ENCODE results near the gene GPX3. TPM values are rescaled to one million over a fixed set of nuclear protein-coding genes. Genes with fewer than 3 reads are reported as not detected.

GPX3 gene, protein sequence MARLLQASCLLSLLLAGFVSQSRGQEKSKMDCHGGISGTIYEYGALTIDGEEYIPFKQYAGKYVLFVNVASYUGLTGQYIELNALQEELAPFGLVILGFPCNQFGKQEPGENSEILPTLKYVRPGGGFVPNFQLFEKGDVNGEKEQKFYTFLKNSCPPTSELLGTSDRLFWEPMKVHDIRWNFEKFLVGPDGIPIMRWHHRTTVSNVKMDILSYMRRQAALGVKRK
- 1.7 TPM for polyA plus RNA-seq (2013, experiment 1 of 2; ENCODE audit: insufficient read length)
- polyA plus RNA-seq (2013, experiment 2 of 2; ENCODE audit: insufficient read length): 1.8 TPM

DNA sequence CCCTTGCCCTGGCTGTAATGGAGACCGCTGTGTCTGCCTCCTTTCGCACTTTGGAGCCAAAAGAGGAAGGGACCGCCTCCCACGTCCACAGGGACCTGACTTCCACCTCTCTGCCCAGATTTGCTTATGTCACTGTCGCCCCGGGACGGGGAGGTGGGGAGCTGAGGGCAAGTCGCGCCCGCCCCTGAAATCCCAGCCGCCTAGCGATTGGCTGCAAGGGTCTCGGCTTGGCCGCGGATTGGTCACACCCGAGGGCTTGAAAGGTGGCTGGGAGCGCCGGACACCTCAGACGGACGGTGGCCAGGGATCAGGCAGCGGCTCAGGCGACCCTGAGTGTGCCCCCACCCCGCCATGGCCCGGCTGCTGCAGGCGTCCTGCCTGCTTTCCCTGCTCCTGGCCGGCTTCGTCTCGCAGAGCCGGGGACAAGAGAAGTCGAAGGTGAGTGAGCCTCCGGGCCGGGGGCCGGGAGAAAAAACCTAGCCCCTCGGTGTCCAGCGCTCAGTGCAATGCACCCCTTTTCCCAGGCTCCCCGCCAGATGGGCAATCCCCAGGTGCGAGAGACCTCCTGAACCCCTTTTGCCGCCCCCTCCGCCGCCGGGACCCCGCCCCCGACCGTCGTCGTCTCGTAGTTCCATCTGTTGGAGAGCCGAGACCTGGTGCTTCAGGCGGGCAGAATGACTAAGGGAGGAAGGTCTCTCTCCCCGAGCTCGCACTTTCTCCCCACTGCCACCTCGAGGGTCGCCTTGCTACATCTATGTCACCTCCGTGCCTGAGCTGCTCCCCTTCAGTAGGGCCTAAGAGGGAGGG, at the start of gene GPX3:
TSS of gene GPX3 (plus strand) at position 288 of the 807 bp plus-strand sequence. CDS start at position 352, 64 bp downstream.
- DNase-seq: peak; percentile 29

DNA sequence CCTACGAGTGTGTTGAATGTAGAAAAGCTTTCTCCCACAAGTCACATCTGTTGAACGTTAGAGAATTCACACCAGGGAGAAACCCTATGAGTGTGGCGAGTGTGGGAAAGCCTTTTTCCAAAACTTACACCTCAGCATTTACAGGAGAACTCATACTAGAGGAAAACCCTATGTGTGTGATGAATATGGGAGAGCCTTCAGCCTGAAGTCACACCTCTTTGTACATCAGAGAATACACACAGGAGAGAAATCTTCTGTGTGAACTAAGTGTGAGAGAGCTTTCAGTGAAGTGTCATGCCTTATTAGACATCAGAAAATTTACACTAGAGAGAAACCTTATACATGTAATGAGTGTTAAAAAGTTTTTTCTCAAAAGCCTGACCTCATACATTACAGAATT, 41.8 kb upstream of the GPX3 start:
- DNase-seq: no peak

DNA sequence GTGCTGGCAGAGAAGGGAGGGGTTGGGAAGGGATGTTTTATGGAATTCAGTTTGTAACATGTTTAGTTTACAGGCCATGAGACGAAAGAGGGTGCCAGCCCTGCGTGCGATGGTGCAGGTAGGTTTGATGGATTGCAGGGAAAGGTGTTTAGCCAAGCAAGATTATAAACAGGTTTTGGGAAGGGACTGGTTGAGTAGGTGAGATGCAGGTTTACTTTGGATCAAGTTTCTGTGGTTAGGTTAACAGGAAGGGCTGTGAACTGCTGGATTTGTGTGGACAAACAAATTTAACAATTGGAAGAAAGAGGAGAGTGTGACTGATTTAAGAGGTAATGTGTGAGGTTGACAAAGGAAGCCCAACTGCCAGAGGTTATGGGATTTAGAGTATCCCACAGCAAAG, 32.6 kb upstream of the GPX3 start:
- no peak for DNase-seq

DNA sequence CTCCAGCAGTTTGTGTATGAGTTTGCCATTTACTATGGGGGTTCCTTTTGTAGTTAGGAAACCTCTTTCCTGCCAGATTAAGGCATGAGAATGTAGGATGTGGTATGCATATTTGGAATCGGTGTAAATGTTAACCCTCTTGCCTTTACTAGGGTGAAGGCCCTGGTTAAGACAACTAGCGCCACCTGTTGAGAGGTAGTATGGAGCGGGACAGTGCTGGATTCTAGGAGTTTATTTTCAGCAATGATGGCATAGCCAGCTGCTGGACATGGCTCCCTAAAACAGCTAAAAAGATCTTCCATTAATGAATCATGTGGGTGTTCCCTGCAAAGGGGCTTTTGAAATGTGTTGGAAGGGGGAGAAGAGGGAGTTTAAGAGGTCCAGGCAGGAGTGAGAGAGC, 30.7 kb upstream of the GPX3 start:
- no peak for DNase-seq

DNA sequence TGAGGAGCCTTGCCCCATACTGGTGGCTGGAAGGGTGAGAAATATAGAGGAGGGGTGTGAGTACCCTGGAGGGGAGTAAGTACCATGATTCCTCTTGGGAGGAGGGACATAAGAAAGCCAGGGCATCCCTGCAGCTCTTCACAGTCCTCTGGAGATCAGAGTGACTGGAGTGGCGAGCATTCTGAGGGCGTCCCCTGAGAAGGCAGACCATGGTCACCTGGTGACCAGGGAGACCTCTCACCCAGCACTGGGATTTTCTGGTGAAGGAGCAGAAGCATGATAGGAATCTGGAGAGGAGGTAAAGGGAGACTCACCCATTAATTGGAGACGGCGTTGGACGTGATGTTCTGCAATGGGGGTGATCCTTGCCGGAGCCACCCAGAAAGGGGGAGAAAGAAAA, 27.7 kb upstream of the GPX3 start:
- no peak for DNase-seq

DNA sequence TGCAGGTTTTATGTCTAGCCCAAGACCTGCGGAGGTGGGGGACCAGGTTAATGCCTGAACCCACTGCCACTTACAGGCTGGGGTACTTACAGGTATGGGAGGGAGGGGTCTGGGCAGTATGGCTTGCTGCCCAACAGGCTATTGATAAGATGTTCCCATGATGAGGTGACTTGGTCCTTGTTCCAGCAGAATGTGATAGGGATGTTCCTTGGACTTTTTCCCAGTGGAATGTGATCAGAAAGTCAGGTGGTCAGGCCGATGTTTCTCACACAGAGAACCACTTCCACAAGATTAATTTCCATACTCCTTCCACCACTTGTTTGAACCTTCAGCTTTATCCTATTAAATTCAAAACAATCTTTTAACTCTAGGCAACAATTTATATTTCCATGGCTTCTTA, 27.0 kb upstream of the GPX3 start:
- no peak for DNase-seq

DNA sequence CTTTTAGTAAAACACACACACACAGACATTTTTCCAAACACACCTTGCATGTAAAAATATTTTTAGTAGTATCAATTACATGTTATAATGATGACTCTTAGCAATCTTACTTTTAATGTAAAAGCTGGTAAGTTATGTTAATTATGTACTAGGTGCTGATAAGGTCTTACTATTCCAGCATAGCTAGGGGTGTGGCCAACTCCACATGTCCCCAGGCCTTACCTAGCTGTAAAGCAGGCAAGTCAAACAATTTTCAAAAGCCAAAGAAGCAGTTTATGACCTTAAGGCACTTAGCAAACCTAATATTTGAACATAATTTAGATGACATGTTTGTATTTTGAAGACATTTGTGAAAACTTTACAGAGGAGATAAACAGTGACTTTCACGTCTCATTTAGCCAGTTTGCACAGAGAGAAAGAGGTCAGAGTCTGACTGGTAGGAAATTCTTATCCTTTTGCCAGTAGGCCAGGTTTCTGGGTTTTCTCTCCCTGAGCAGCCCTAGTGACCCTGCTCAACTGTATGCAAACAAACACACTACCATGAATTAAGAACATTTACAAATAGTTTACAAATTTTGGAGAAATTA, 26.5 kb upstream of the GPX3 start:
- DNase-seq: no peak

DNA sequence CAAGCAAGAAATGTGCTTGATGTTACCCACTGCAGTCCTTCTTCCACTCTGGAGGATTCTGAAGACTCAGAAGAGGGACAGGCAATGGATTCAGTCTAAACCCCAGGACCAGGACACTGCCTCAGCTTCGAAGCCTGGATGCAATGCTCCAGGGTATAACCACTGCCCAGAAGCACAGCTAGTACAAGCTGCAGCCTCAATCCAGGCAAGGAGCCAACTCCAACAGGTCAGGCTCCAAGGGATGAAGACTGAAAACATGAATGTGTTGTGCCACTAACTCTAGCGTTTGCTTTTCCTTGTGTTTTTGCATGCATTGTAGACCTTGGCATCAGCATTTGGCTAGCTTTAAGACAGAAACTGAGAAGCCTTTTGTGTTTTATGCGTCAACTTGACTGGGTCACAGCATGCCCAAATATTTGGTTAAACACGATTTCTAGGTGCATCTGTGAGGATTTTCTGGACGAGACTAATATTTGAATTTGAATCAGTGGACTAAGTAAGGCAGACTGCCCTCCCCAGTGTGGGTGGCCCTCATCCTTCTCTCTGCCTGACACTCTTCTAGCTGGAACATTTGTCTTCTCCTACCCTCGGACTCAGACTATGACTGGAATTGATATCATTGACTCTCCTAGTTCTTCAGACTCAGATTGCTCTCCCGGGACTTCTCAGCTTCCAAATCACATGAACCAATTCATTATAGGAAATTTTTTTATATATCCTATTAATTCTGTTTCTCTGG, 20.5 kb upstream of the GPX3 start:
- DNase-seq: no peak

DNA sequence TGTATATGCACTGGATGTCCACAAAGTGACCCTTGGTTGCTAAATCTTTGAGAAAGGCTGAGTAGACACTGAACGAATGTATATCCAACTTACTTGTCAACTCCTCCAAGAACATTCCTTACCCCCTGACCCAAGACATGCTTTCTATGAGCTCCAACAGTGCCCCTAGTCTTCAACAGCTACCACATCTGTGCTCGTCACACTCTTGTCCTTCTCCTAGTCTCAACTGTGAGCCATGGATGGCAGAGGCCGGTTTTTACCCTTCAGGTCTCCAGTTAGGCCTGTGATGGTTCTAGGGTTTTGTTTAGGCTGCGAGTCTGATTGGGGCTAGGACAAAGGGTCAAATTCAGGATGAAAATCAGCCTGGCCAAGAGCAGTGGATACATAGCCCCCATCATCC, 19.0 kb upstream of the GPX3 start:
- no peak for DNase-seq

DNA sequence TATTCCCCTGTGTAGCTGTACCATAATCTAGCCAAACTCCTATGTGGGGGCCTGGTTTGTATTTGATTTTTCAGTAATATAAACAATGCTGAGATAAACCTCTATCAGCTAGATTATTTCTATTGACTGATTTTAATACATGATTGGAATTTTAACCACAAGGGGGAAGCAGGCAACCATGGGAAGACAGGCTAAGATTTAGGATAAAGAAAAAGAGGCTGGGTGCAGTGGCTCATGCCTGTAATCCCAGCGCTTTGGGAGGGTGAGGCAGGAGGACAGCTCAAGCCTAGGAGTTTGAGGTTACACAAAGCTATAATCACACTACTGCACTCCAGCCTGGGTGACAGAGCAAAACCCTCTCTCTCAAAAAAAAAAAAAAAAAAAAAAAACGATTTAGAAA, 18.1 kb upstream of the GPX3 start:
- DNase-seq: peak; percentile 22

DNA sequence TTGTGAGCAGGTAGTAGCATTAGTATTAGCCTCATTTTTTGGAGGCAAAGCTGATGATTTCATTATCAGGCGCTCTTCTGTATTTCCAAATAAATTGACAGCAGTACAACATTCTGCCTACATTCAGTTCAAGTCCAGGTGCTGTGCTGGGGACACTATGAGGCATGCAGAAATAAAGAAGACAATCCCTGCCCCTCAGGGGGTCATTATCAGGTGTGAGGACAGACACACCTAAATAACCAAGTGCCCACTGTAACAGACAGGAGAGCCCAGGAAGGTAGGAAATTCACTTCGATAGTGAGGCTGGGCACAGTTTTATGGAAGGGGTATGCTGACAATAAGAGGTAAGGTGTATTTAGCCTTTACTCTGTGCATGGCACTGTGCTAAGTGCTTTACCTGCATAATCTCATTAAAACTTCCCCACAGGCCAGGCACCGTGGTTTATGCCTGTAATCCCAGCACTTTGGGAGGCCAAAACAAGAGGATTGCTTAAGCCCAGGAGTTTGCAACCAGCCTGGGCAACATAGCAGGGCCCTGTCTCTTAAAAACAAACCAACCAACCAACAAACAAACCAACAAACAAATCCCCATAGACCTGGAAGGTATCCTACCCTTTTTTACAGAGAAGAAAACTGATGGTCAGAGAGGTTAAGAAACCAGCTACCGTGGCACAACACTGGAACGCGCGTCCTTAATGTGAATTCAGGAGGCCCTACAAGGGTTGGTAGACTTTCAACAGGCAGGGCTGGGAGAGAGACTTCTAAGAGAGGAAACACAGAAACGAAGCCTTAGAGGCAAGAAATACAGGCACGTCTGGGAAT, 17.5 kb upstream of the GPX3 start:
- no peak for DNase-seq

DNA sequence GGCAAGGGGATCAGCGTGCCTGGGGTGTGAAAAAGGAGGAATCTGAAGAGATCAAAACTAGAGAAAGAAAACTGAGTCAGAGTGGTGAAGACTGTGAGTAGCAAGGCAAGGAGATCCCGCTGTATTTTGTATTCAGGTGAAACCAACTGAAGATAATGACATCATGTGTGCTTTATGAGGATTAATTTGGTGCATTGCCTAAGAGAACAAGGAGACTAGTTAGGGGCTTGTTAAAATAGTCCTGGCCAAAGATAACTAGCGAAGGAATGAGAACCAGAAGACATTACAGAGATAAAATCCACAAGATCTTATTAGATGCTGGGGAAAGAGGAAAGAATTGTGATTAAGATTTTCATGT, 16.9 kb upstream of the GPX3 start:
- no peak for DNase-seq

DNA sequence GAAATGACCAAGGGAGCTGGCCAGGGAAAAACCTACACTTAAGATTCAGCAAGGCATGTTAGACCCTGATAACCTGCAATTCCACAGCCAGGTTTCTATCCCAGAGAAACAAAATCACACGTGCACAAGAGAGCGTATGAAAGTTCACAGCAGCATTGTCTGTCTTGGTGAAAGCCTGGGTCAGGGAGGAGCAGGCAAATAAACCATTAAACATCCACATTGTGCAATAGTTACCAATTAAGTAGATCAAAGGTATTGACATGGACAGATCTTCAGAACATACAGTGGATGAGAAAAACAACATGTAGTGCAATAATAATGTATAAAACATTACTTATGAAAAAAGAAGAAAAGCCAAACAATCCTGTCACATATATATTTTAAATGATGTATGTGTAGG, 15.9 kb upstream of the GPX3 start:
- no peak for DNase-seq

DNA sequence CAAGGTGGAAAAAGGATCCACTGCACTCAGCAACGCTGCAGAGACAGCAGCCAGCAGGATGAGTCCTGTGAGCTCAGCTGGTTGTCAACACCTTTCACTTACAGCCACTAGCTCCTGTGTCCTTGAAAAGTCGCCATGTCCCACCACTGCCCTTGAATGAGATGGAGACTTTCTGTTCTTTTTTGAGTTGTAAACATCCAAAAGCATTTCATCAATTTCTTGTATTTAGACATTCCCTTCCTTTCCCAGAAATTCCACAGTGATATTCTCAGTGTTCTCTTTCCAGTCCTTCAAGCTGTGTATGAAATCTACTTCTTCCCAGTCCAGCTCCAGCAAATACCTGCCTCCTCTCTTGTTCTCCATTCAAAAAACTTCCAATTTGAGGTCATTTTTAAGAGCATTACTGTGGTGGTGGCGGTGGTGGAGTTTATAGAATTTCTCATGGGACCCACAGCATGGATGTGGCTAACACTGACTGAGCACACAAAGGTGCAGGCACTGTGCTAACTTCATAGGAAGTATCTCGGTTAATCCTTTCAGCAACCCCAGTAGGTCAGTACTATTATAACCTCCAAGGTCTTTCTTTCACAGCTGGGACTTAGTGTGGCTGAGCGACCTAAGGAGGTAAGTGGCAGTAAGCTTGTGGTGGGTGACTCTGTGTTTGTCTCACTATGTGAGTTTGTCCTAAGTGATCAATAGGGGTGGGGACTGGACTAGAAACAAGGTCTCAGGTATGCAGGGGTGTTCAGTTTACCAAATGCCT, 15.0 kb upstream of the GPX3 start:
- DNase-seq: no peak

DNA sequence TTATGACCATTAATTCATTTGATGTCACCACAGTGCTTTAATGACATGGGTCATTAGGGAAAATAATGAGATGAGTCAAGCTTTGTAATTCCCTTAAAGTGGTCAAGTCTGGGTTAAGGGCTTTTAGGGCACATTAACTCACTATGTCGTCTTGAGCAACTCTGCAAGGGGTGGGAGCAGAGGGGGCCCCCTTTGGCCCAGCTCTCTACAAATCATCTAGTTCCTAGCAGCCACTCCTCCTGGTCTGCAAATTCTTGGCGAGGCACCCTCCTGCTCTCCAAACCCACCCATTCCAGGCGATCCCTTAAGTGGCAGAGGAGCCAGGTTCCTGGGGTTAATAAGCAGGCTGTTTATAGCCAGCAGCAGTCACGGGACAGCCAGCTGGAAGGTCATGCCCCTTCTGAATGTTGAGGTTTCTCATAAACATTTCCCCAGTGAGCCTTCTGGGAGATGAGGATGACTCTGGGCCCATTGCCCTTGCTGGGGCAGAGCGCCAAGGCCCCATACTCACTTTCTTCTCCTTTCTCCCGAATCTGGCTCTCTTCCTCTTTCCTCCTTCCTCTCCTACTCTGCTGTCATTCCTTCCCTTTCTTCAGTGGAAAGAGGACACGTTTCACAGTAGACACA, 14.3 kb upstream of the GPX3 start:
- DNase-seq: peak; percentile 19

DNA sequence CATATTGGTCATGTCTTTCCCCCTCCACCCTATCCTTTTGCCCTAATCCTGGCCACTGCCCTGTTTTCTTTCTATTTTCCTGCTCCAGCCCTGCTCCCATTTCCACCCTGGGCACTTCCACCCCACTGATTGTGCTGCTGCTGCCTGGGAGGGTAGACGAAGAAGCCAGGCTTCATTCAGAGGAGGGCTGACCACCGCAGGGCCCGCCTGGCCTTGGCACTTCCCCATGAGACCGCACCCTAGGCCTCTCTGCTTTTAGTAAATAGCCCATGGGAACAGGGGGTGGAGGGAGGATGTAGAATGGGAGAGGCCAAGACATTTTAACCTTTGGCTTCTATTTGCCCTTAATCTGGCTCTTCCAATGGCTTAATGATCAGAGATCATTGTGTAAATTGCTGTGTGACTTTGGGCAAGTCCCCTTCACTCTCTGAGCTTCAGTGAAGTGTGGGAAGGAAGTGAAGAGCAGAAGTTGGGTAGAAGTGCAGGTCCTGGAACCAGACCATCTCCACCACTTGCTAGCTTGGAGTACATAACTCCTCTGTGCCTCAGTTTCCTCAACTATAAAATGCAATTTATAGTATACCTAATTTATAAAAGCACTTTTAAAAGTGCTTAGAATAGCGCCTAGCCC, 13.6 kb upstream of the GPX3 start:
- no peak for DNase-seq

DNA sequence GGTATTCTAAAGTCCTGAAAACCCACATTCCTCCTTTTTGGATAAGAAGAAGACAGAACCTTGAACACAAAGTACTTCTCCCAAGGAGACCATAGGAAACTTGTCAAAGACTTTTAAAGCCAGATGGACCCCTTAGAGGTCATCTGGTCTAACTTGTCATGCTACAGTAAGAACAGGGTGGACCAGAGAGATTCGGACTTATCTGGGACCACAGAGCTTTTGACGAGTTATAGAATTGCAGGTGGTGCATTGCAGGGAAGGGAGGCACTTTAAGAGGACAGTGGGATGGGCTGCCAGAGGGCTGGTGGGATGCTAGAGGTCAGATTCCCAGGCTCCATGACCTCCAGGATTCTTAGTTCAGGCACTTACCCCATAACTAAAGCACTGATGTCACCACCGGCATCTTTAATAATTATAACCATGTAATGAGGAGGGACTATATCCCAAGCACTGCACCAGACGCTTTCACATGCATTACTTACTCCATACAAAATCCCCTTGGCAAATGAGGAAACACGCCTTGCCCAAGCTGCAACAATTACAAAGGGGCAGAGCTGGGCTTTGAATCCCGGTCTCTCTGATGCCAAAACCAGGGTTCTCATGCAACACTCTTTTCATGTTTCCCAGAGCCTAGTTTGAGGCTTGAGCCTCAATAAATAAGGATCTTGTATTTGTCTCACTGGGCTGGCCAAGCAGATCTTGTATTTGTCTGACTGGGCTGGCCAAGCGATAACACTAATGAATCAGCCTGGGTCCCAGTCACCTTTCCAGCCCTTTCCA, 12.8 kb upstream of the GPX3 start:
- no peak for DNase-seq

DNA sequence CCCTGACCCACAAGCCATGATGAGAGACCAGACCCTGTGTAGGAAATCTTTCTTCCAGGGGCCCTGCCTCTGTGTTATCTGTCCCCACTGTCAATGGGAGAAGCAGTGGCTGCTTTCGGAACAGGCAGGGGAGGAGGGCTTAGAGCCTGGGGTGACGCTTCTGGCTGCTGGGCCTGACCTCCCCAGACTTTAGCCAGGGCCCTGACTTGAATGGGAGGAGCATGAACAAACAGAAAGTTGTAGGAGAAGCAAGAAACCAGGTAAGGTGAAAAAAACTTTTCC, 12.2 kb upstream of the GPX3 start:
- DNase-seq: no peak

DNA sequence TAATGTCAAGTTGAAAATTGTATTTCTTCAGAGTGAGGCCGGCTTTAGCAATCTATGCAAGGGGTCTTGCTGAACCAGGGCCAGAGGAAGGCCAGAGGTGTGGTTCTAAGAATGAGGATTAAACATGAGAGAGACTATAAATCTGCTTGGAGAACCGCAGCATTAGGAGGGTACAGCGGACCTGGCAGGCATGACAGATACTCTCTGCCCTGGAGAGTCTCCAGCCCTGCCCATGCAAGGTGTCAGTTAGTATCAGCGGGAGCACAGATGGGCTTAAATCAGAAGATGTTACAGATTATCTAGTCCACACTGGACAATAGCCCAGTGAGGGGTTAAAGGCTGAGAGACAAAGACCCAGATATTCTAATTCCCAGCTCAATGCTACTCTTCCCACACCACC, 11.5 kb upstream of the GPX3 start:
- no peak for DNase-seq

DNA sequence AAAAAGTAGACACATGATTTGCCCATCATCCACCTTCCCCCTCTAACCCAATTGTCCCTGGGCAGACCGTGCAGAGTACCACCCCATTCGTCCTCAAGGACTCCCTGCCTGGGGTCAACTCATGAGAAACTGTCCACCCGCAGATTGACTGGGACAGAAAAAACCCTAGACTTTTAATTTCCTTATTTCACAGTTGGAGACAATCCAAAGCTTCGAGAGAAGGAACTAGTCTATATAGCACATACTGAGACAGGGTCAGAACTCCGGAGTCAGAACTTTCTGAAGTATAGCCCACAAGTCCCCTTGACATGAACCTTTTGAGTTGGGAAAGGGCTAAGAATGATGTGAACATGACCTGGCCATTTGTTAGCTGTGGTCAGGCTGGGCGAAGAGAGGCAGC, 7.5 kb upstream of the GPX3 start:
- no peak for DNase-seq
